HEK293T (cell line): Measurements from ENCODE around the gene BOLA2B.

Experiments used
- CTCF ChIA-PET: fragments of 350-600 bp; formaldehyde crosslinking; extraction: SDS; loops from one replicate; lab custom pipeline; 2021; ENCODE audit warnings: antibody characterized with exemption, inconsistent platforms; lab: Yijun Ruan, JAX
- POLR2A ChIA-PET: fragments of 350-600 bp; formaldehyde crosslinking; extraction: SDS; loops from one replicate; lab custom pipeline; 2020; ENCODE audit warnings: antibody characterized with exemption, inconsistent platforms; lab: Yijun Ruan, JAX
- DNase-seq: peaks from one replicate; pipeline ENCODE4 v3.0.0; 2012; ENCODE audit warnings: mixed read lengths; ENCODE audit errors: extremely low spot score
- ARNT ChIP-seq: fragments of 450-650 bp; IDR thresholded peaks from 2 replicates; pipeline ENCODE4 v1.6.1; 2017; ENCODE audit warnings: mild to moderate bottlenecking
- BHLHE40 ChIP-seq: fragments of 450-650 bp; IDR thresholded peaks from 2 replicates; pipeline ENCODE4 v1.6.1; 2016; ENCODE audit warnings: mild to moderate bottlenecking, moderate library complexity, borderline replicate concordance
- CTBP1 ChIP-seq: fragments of 450-650 bp; IDR thresholded peaks from 2 replicates; pipeline ENCODE4 v1.6.1; 2016; ENCODE audit warnings: borderline replicate concordance
- ELF4 ChIP-seq: fragments of 450-650 bp; IDR thresholded peaks from 2 replicates; pipeline ENCODE4 v1.6.1; 2017; ENCODE audit warnings: antibody characterized with exemption
- FOXA1 ChIP-seq: fragments of 450-650 bp; IDR thresholded peaks from 2 replicates; pipeline ENCODE4 v1.6.1; 2016; ENCODE audit warnings: mild to moderate bottlenecking
- FOXK2 ChIP-seq: fragments of 450-650 bp; IDR thresholded peaks from 2 replicates; pipeline ENCODE4 v1.6.1; 2016; ENCODE audit warnings: mild to moderate bottlenecking
- FOXM1 ChIP-seq: fragments of 450-650 bp; IDR thresholded peaks from 2 replicates; pipeline ENCODE4 v1.6.1; 2017; ENCODE audit warnings: mild to moderate bottlenecking, borderline replicate concordance
- HDGF ChIP-seq: fragments of 450-650 bp; IDR thresholded peaks from 2 replicates; pipeline ENCODE4 v1.6.1; 2017; ENCODE audit warnings: antibody characterized with exemption, borderline replicate concordance
- L3MBTL2 ChIP-seq: fragments of 450-650 bp; conservative IDR thresholded peaks from 2 replicates; pipeline ENCODE4 v1.6.1; 2016; ENCODE audit warnings: mild to moderate bottlenecking
- LEF1 ChIP-seq: fragments of 450-650 bp; IDR thresholded peaks from 2 replicates; pipeline ENCODE4 v1.6.1; 2017; ENCODE audit warnings: mild to moderate bottlenecking, borderline replicate concordance
- NFRKB ChIP-seq: fragments of 450-650 bp; IDR thresholded peaks from 2 replicates; pipeline ENCODE4 v1.6.1; 2016; ENCODE audit warnings: mild to moderate bottlenecking, moderate library complexity
- PKNOX1 ChIP-seq: fragments of 450-650 bp; IDR thresholded peaks from 2 replicates; pipeline ENCODE4 v1.6.1; 2016
- SP1 ChIP-seq: fragments of 450-650 bp; IDR thresholded peaks from 2 replicates; pipeline ENCODE4 v1.6.1; 2017
- SUZ12 ChIP-seq: fragments of 450-650 bp; IDR thresholded peaks from 2 replicates; pipeline ENCODE4 v1.6.1; 2016; ENCODE audit warnings: mild to moderate bottlenecking
- TARDBP ChIP-seq: fragments of 450-650 bp; IDR thresholded peaks from 2 replicates; pipeline ENCODE4 v1.6.1; 2016
- ZNF384 ChIP-seq: fragments of 450-650 bp; IDR thresholded peaks from 2 replicates; pipeline ENCODE4 v1.6.1; 2016

The BOLA2B gene

GRCh38 chr16:30166202-30166902 lies 27.1 kb downstream of the BOLA2B start:
- DNase-seq = no peak
- TF ChIP-seq CTBP1 (no peak), TARDBP (no peak), ZNF384 (no peak), ARNT (no peak), LEF1 (no peak), SUZ12 (no peak), ELF4 (no peak), HDGF (no peak), NFRKB (no peak), FOXK2 (no peak)
- CTCF ChIA-PET = no interaction called here
- POLR2A ChIA-PET = no interaction called here

- DNase-seq = no peak
- TF ChIP-seq CTBP1 (no peak), BHLHE40 (no peak), TARDBP (no peak), ZNF384 (no peak), ELF4 (no peak)
- CTCF ChIA-PET = interaction anchor here (0.6 kb wide), 2 partner anchors 12 to 507 kb away, joined by 3 read pairs; no protein-coding TSS in a partner anchor
- POLR2A ChIA-PET = interaction anchor here (0.8 kb wide), 1 partner anchor 20 kb away, joined by 3 read pairs; the partner anchor contains the start of gene CORO1A
These were observed 29.9 kb downstream of the BOLA2B start for GRCh38 chr16:30163538-30163937.

- ChIA-PET POLR2A (interaction anchor here (1.0 kb wide), 1 partner anchor 198 kb away, joined by 3 read pairs; the partner anchor contains the start of gene CD2BP2), CTCF (no interaction called here)
- TF ChIP-seq SUZ12 = no peak
- TF ChIP-seq PKNOX1 = no peak
- no peak for TF ChIP-seq FOXK2
- no peak for DNase-seq
These were observed 36.3 kb downstream of the BOLA2B start for GRCh38 chr16:30157214-30157613.

GRCh38 chr16:30155188-30155587 lies 38.3 kb downstream of the BOLA2B start:
- TF ChIP-seq ARNT (no peak), SP1 (no peak), ELF4 (no peak), L3MBTL2 (no peak), LEF1 (no peak), PKNOX1 (no peak), FOXA1 (no peak), HDGF (no peak), SUZ12 (no peak), ZNF384 (no peak)
- POLR2A ChIA-PET = interaction anchor here (0.6 kb wide), 1 partner anchor 402 kb away, joined by 3 read pairs; no protein-coding TSS in a partner anchor
- CTCF ChIA-PET = no interaction called here
- DNase-seq = no peak

GRCh38 chr16:30152517-30152916 lies 40.9 kb downstream of the BOLA2B start:
- TF ChIP-seq L3MBTL2 (no peak), FOXM1 (no peak), SP1 (no peak), FOXA1 (no peak), PKNOX1 (no peak), NFRKB (no peak), BHLHE40 (no peak), CTBP1 (no peak), FOXK2 (no peak), TARDBP (no peak), ZNF384 (no peak), LEF1 (no peak), ELF4 (no peak), ARNT (no peak), SUZ12 (no peak), HDGF (no peak)
- DNase-seq = no peak
- ChIA-PET POLR2A (interaction anchor here (1.0 kb wide), 1 partner anchor 29 kb away, joined by 3 read pairs; no protein-coding TSS in a partner anchor), CTCF (no interaction called here)

- CTCF ChIA-PET = interaction anchor here (0.6 kb wide), 1 partner anchor 12 kb away, joined by 3 read pairs; no protein-coding TSS in a partner anchor
- DNase-seq = no peak
- TF ChIP-seq SUZ12 = no peak
- TF ChIP-seq FOXK2 = no peak
- TF ChIP-seq ARNT = no peak
- no peak for TF ChIP-seq LEF1
- TF ChIP-seq PKNOX1 = no peak
- no peak for TF ChIP-seq SP1
- TF ChIP-seq TARDBP = no peak
- no peak for TF ChIP-seq BHLHE40
- no peak for TF ChIP-seq ELF4
- no peak for TF ChIP-seq HDGF
- TF ChIP-seq NFRKB = no peak
- no peak for TF ChIP-seq L3MBTL2
- TF ChIP-seq FOXM1 = no peak
- TF ChIP-seq CTBP1 = no peak
- no peak for TF ChIP-seq FOXA1
- no peak for TF ChIP-seq ZNF384
- POLR2A ChIA-PET = no interaction called here
These were observed 42.4 kb downstream of the BOLA2B start for GRCh38 chr16:30151091-30151490.
